ENCODE results near the gene ADCY9.

GRCh38 chr16:3961449-3961849 is 154.8 kb downstream of the ADCY9 start:
- TF ChIP-seq, protein P1, sequence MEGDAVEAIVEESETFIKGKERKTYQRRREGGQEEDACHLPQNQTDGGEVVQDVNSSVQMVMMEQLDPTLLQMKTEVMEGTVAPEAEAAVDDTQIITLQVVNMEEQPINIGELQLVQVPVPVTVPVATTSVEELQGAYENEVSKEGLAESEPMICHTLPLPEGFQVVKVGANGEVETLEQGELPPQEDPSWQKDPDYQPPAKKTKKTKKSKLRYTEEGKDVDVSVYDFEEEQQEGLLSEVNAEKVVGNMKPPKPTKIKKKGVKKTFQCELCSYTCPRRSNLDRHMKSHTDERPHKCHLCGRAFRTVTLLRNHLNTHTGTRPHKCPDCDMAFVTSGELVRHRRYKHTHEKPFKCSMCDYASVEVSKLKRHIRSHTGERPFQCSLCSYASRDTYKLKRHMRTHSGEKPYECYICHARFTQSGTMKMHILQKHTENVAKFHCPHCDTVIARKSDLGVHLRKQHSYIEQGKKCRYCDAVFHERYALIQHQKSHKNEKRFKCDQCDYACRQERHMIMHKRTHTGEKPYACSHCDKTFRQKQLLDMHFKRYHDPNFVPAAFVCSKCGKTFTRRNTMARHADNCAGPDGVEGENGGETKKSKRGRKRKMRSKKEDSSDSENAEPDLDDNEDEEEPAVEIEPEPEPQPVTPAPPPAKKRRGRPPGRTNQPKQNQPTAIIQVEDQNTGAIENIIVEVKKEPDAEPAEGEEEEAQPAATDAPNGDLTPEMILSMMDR (conservative IDR thresholded peaks at IDR 0.05; ENCODE audit: low read depth, low read length) = no peak
- TF ChIP-seq EZH2 (IDR thresholded peaks at IDR 0.05; ENCODE audit: borderline replicate concordance, low read depth, low read length, poor library complexity, severe bottlenecking) = no peak

Data from A673 (cell line).